Measurements from ENCODE around the gene NOTUM. TPM values are rescaled to one million over a fixed set of nuclear protein-coding genes. Genes with fewer than 3 reads are reported as not detected.

Gene NOTUM
- total RNA-seq, 1 donor, result 0.09 TPM

GRCh38 chr17:81948635-81949378 lies 12.2 kb downstream of the NOTUM start:
- no peak for DNase-seq (ENCODE audit: low read depth)
- no peak overlapping the region for H3K4me3 ChIP-seq (ENCODE audit: low read depth, low read length)
- no peak for TF ChIP-seq CTCF (IDR thresholded peaks at IDR 0.05; ENCODE audit: insufficient read depth, low read length)

- no peak for DNase-seq (ENCODE audit: low read depth)
- TF ChIP-seq CTCF (IDR thresholded peaks at IDR 0.05; ENCODE audit: insufficient read depth, low read length), result no peak
Measured at GRCh38 chr17:81947189-81947588, 13.8 kb downstream of the NOTUM start, which contains the start of gene MYADML2. TSS of gene MYADML2 (minus strand) at chr17:81947233. CDS start at chr17:81941741, 5,492 bp downstream.

GRCh38 chr17:81944858-81945257 lies 16.1 kb downstream of the NOTUM start:
- no peak for DNase-seq (ENCODE audit: low read depth)
- no peak overlapping the region for H3K4me3 ChIP-seq (ENCODE audit: low read depth, low read length)
- no peak for TF ChIP-seq CTCF (IDR thresholded peaks at IDR 0.05; ENCODE audit: insufficient read depth, low read length)

More at GRCh38 chr17:81947189-81947588, 13.8 kb downstream of the NOTUM start, which contains the start of gene MYADML2:
- no peak within 1 kb of the TSS for H3K4me3 ChIP-seq (ENCODE audit: low read depth, low read length)

GRCh38 chr17:81942167-81942553 lies 18.8 kb downstream of the NOTUM start:
- H3K4me3 ChIP-seq (ENCODE audit: low read depth, low read length), result no peak overlapping the region
- no peak for DNase-seq (ENCODE audit: low read depth)
- no peak for TF ChIP-seq CTCF (IDR thresholded peaks at IDR 0.05; ENCODE audit: insufficient read depth, low read length)

- H3K4me3 ChIP-seq (ENCODE audit: low read depth, low read length), result no peak overlapping the region
- no peak for TF ChIP-seq CTCF (IDR thresholded peaks at IDR 0.05; ENCODE audit: insufficient read depth, low read length)
- no peak for DNase-seq (ENCODE audit: low read depth)
Measured at GRCh38 chr17:81941484-81942166, 19.4 kb downstream of the NOTUM start.

GRCh38 chr17:81940538-81941483 lies 20.2 kb downstream of the NOTUM start:
- no peak overlapping the region for H3K4me3 ChIP-seq (ENCODE audit: low read depth, low read length)
- DNase-seq (ENCODE audit: low read depth), result no peak
- TF ChIP-seq CTCF (IDR thresholded peaks at IDR 0.05; ENCODE audit: insufficient read depth, low read length), result no peak
